NCI-H187 treated with DMSO at 0.1 percent for 48 hours (cell line): Measurements from ENCODE around the gene PHF21B.
"Not testable (repeated sequence)": the region's sequence is repeated elsewhere in the genome, so short reads cannot be mapped to it uniquely, and the experiment has no call there.

Experiments used
- DNase-seq: peaks from one replicate; lab custom pipeline; 2025; lab: John Stamatoyannopoulos, UW

Gene PHF21B

DNA sequence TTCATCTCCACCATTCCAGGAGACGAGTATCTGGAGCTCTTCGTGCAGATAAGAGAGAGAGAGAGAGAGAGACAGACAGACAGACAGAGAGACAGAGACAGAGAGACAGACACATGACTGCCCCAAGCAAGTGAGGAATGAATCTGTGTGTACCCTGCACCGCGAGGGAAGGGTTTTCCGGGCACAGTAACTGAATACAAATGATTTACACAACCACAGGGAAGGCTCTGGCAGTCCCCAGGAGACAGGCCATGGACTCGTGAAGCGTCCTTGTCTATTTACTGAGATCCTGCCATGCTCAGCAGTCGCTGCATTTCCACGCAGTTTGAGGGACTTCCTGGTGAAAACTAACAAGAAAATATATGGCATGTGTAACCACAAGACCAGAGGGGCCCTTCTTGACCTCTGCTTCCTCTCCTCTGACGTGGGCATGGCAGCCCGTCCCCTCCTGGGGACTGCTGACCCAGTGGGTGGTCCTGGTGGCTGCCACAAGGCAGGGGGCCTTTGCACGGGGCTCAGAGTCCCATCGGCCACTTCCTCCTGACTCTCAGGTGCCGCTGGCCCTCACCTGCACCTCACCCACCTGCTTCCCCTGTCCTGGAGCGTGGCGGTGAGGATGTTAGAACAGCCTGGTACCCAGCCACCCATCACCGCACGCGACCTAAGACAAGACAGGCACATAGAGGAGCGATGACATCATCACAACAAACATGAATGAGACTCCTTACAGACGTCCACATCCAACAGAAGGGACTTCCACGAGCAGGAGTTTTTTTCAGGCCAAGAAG is 75.9 kb downstream of the PHF21B start:
- no peak for DNase-seq

GRCh38 chr22:44932493-44932892 is 77.3 kb downstream of the PHF21B start:
- DNase-seq, result no peak

- no peak for DNase-seq
Observed at GRCh38 chr22:44931766-44932165, 78.0 kb downstream of the PHF21B start.

GRCh38 chr22:44931077-44931540 is 78.7 kb downstream of the PHF21B start:
- DNase-seq, result no peak

- no peak for DNase-seq
Observed at GRCh38 chr22:44930711-44931035, 79.1 kb downstream of the PHF21B start.

DNA sequence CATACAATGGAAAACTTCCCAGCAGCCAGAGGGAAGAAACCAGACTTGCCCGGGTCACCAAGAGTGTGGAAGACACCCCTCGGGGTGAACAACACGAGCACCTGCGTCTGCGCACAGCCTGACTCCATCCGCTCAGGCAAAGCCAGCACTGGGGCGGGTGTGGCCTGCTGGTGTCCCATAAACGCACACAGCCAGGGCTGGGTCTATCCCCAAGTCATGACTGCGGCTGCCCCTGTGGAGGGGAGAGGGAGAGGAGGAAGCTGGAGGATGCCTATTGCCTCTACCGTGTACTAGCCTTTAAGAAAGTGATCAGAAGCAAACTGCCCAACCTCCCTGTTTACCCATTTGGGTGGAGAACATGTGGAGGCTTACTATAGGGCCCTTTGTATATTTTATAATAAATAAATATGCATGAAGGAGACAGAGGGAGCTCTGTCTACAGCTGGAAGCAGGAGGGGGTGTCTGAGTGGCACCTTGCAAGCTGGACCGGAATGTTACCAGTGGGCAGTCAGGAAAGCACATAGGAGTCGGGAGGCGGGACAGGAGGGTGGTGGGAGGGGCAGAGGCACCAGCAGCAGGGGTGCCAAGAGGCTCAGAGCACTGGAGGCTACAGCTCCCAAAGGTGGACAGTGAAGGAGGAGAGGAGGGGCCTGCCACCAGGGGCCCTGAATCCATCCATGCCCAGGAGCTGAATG is 79.6 kb downstream of the PHF21B start:
- no peak for DNase-seq

GRCh38 chr22:44929359-44930015 is 80.3 kb downstream of the PHF21B start:
- DNase-seq, result no peak

DNA sequence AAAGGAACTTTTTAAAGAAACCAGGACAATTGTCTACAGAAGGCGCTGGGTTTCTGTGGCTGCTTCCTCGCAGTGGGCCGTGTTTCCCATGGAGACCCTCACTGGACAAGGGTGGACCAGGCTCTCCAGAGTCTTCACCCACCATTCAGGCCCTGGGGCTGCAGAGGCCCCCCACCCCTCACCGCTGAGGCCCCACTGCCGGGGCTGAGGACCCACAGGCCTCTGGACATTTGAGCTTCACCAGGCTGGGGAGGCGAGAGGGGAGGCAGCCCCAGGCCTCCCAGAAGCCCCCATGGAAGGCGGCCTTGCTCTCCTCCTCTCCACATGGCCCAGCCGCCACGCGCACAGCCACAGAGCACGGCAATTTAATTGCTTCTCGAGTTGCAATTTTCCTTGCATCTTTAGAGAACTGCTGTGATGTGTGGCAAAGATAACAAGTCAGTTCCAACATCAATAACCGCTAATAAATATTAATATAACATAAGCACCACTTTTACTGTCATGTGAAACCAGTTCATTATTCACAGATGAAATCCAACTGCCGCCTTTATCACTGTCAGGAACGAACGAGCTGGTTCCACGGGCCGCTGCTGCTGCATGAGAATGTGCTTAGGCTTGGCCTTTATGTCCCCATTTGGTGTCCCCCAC is 81.0 kb downstream of the PHF21B start:
- no peak for DNase-seq

- DNase-seq, result no peak
Observed at GRCh38 chr22:44928136-44928463, 81.7 kb downstream of the PHF21B start.

DNA sequence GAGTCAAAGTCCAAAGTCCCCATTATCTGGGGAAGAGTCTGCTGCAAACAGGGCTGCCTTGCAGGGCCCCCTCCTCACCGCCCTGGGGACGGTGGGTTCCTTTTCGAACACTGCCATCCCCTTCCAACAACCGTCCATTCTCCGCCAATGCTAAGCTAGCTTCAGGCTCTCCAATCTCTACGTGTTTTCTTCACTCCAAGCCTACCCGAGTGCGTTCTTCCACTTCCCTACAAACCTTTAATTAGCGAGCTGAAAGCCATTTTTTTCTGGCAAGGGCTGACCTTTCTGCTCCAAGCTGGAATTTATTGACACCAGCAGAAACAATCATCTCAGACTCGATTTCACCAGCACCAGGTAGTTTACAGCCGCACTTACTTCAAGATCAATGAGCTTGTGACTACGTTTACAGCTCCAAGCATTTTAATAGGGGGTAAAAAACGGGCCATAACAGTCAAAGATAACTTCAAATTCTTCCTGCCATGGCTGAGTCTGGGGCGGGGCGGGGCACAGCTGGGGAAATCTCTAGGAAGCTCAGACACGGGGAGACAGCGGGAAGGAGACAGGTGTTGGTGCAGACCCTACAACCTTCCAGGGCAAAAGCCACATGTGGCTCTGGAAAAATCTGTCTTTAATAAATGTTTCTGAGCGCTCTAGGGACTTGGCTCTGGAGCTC is 82.2 kb downstream of the PHF21B start:
- no peak for DNase-seq

GRCh38 chr22:44926491-44927415 is 83.1 kb downstream of the PHF21B start:
- DNase-seq, result no peak

GRCh38 chr22:44926124-44926475 is 83.7 kb downstream of the PHF21B start:
- DNase-seq, result no peak

DNA sequence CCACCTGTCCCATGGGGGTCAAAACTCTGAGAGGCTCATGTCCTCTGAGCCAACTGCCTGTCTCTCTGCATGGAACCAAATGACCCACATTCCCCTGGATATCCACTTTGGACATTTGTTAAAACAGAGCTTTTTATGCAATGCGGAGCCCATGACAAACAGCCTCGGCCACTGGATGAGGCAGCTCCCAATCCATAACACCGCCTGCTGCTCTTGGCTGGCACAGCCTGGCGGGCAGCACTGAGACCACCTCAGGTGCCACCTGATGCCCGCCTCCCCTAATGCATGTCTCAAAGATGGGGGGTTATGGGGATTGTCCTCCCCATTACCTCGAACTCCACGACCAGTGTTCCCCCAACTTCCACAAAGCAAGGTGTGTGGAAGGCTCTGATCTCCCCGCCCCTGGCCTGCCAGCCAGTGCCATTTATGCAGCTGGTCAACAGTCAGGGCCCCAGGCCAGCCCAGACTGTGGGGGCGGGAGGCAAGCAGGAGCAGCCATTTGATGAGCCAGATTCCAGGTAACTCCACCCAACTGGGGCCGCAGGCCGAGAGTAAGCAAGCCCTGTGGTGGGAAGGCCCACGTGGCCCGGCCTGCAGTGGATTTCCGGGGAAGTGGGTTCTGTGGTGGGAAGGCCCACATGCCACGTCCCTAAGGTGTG is 84.2 kb downstream of the PHF21B start:
- DNase-seq, result no peak

- no peak for DNase-seq
Observed at GRCh38 chr22:44924710-44925109, 85.1 kb downstream of the PHF21B start.

GRCh38 chr22:44924098-44924497 is 85.7 kb downstream of the PHF21B start:
- DNase-seq, result no peak

DNA sequence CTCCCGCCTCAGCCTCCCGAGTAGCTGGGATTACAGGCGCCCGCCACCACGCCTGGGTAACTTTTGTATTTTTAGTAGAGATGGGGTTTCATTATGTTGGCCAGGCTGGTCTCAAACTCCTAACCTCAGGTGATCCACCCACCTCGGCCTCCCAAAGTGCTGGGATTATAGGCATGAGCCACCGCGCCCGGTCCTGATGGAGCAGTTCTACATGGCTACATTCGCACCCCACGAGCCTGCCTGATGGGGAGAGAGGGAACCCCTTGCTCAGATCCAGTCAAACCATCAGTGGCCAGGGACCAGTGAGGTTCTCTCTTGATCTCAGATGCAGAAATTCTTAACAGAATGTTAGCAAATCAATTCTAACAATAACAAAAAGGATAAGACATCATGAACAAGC is 88.0 kb downstream of the PHF21B start:
- DNase-seq, result not testable (repeated sequence)

- no peak for DNase-seq
Observed at GRCh38 chr22:44920183-44920582, 89.6 kb downstream of the PHF21B start.

- no peak for DNase-seq
Observed at GRCh38 chr22:44919691-44920090, 90.1 kb downstream of the PHF21B start.

DNA sequence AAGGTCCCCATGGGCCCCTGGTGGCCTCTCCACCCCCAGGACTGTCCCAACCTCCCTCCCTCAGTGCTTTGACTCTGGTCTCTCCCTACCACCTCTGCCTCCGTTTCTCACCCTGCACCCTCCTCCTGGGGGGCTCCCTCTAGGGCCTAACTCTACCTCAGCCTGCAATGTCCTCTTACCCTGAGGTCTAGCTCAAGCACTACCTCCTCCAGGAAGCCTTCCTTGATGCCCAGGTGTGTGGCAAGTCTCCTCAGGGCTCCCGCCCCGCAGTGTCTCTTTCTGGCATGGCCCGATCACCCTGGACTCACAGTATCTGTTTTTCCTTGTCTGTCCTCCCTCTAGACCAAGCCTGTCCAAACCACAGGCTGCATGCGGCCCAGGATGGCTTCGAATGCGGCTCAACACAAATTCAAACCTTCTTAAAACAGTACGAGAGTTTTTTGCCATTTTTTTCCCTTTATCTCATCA is 90.8 kb downstream of the PHF21B start:
- no peak for DNase-seq

- DNase-seq, result no peak
Observed at GRCh38 chr22:44918166-44918924, 91.5 kb downstream of the PHF21B start.
